HG03469 (cell line): ENCODE measurements around the gene RMRP.
"Not testable (repeated sequence)": the region's sequence is repeated elsewhere in the genome, so short reads cannot be mapped to it uniquely, and the experiment has no call there.

Experiments
- ATAC-seq: cut with Tn5 transposase; IDR thresholded peaks from one replicate; pipeline ENCODE4 v1.9.1; 2021; ENCODE audit warnings: mild to moderate bottlenecking, moderate library complexity, moderate number of reproducible peaks; ENCODE audit not compliant: unreplicated experiment

RMRP gene

DNA sequence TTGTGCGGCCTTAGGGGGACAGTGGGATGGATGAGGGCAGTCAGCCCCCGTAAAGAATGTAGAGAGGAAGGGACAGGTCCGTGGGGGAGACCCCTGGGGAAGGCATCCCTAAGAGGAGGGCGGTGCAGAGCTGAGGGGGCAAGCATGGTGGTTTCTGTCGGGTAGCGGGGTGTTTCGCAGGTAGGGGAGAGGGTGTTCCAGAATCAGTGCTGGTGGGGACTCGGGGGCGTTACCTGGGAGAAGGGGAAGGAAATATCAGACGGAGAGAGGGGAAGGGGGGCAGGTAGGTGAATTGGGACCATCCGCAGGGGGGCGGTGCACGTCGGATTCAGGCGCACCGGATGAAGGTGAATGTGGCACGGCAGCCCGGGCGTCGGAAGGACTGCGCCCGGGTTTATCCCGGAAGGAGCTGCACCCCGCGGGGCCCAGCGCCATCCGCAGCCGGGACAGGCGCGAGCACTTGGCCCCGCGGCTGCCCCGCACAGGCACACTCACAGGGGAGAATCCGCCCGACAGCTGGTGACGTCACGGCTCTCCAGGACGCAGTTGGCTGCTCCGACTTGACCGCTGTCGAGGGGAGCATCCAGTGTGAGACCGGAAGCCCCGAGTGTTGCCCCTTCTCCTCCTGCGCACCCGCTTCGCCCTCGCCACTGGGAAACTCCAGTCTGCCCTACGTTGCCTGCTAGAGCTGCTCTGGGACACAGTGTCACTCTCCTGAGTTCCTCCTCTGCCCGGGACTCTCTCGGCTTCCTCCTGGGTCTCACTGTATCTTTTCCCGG is 40.9 kb downstream of the RMRP start:
- no peak for ATAC-seq

DNA sequence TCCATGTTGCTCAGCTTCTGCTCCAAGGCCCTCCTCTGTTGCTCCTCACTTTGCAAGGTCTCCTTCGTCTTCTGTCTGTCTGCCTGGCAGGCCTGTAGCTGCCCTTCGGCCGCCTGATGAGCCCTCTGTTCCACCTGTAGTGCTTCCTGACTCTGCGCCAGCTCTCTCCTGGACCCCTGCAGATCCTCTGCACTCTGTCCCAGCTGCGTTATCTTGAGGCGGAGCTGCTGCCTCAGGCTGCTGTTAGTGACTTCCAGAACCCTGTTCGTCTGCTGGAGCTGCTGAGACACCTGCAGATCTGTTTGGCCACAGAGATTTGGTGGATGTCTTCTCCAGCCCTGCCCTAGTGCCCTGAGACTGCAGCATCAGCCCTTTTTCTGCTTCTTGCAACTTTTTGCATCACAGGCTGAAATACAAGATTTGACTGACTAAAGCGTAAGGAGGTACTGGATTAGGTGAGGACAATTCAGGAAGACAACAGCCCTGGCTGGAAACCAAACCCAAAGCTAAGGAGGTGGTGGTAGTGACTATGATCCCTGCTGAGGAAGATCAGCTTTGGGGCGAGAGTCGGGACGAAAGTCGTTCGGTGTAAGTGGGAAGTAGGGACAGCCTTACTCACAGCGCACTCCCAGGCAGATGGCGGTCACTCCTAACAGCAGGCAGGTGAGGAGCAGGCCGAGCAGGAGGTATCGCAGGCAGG is 41.7 kb downstream of the RMRP start:
- ATAC-seq = no peak

DNA sequence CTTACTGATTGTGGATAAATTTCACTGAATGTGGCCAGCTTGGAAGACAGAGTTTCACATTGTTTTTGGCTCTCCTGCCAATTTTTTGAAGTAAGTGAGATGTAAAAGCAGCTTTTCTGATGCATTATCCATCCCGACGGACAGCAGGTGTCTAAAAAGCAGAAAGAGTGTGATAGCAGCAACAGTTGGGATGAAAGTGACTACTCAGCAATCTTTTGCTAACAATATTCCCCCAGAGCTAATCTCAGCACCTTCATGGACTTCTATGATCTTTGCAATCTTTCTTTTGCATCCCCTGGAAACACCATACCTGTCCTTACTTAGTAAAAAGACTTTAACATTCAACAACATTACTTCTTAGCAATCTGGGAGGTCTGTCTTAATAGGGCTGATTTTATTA is 45.0 kb downstream of the RMRP start:
- ATAC-seq = no peak

DNA sequence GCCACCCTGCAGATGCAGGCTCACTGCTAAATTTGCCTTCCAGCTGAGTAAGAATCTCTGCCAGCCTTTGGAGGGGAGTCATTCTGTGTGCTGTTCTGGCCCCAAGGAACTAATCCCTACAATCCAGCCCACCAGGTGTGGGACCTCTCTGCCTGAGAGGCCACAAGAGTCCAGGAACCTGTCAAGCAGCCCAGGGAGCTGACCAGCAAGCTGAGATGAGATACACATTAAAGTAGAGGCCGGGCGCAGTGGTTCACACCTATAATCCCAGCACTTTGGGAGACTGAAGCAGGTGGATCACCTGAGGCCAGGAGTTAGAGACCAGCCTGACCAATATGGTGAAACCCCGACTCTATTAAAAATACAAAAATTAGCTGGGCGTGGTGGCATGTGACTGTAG is 45.8 kb downstream of the RMRP start:
- not testable (repeated sequence) for ATAC-seq

DNA sequence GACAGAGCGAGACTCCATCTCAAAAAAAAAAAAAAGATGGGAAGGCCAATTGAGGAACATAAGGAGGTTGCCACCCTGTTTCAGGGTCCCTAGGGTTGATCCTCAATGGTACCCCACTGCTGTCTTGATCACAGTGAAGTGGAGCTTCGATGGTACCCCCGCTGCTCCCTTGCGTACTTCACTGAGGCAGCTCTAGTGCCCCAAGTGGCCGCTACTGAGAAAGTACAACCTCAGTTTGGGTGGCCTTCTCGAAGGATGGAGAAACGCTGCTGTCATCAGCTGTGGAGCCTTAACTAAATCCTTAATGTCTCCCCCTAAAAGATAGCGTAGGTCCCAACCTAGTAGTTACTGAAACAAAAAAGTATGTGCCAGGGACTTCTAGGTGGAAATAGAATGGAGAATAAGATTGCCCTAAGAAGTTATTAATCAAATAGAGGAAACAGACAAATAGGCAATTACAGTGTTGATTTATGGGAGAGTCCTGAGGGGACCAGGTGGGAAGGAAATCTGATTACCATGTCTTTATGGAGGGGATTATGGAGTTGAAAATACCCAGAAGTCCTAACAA is 46.5 kb downstream of the RMRP start:
- no peak for ATAC-seq

DNA sequence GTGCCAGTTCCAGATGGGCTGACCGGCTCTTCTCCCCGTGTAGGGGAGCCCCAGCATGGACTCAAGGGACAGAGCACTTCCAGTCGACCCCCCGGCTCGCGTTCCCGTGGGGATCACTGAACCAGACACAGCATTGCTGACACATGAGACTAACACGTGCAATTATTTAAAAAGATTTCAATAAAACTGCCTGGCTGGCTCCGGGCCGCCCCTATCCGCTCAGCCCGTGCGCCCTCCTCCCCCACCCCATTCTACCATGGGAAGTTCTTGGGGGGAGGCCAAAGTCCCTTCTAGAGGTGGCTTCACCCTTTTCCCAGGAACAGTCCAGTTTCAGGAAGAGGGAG is 48.0 kb downstream of the RMRP start:
- ATAC-seq = no peak

DNA sequence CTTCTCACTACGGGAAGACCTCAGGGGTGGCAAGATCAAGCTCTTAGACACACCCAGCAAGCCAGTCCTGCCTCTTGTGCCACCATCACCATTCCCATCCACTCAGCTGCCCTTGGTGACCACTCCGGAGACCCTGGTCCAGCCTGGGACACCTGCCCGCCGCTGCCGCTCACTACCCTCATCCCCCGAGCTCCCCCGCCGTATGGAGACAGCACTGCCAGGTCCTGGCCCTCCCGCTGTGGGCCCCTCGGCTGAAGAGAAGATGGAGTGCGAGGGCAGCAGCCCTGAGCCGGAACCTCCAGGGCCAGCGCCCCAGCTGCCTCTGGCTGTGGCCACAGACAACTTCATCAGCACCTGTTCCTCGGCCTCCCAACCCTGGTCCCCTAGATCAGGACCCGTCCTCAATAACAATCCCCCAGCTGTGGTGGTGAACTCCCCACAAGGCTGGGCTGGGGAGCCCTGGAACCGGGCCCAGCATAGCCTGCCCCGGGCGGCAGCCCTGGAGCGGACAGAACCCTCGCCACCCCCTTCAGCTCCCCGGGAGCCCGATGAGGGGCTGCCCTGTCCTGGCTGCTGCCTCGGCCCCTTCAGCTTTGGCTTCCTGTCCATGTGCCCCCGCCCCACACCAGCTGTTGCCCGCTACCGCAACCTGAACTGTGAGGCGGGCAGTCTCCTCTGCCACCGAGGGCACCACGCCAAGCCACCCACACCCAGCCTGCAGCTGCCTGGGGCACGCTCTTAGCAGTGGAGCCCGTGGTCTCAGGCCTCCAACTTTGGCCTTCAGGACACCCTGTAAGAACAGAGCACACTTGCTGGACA is 48.6 kb downstream of the RMRP start:
- no peak for ATAC-seq

DNA sequence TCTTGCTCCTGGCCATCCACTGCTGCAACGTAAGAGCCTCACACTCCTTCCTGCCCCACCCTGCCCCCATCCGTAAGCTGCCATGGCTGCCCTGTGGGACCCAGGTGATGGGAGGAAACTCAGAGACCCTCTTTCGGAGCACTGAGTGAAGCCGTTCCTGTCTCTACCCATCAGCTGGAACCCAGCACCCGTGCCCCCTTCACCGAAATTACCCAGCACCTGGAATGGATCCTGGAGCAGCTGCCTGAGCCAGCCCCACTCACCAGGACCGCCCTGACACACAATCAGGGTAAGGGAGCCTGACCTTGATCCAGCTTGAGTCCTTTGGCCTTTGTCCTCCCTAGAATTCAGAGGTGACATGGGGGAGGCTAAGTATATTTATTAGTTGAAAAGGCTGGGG is 49.6 kb downstream of the RMRP start:
- ATAC-seq = no peak
